IMR-90 (cell line): ENCODE results near the gene KCNH4. TPM values are rescaled to one million over a fixed set of nuclear protein-coding genes. Genes with fewer than 3 reads are reported as not detected.

Experiments used
- ATAC-seq: fragments of 200-7000 bp; cut with Tn5 transposase; 2 replicates; pipeline ENCODE4 v1.9.1; 2020; ENCODE audit warnings: low read depth, mild to moderate bottlenecking, moderate library complexity
- BruUV-seq: library from RNA; stranded (reverse); fragments of 400-500 nt; replicated peaks from 2 replicates; lab custom pipeline; 2021; lab: Mats Ljungman, UMichigan
- CTCF ChIA-PET: fragments of 300-600 bp; formaldehyde crosslinking; extraction: SDS; loops from one replicate; lab custom pipeline; 2021; ENCODE audit warnings: antibody characterized with exemption; lab: Yijun Ruan, JAX
- POLR2A ChIA-PET: fragments of 300-600 bp; sonication (Branson Sonifier 250); formaldehyde crosslinking; loops from one replicate; lab custom pipeline; 2022; ENCODE audit warnings: antibody characterized with exemption; ENCODE audit not compliant: unreplicated experiment; lab: Charles Lee
- DNase-seq: peaks from one replicate; pipeline ENCODE4 v3.0.0; 2013
- H2AFZ ChIP-seq: replicated peaks from 2 replicates; pipeline ENCODE3; 2013; ENCODE audit warnings: low read length, mild to moderate bottlenecking; ENCODE audit not compliant: poor library complexity
- H2AK5ac ChIP-seq: 2 replicates; pipeline ENCODE4 v1.6.1; 2013; ENCODE audit warnings: low read depth, low read length, inconsistent platforms
- H2AK9ac ChIP-seq: replicated peaks from 2 replicates; pipeline ENCODE3; 2013; ENCODE audit warnings: mild to moderate bottlenecking, low read depth, low read length, moderate library complexity; ENCODE audit not compliant: poor library complexity
- H2BK120ac ChIP-seq: 2 replicates; pipeline ENCODE4 v1.6.1; 2013; ENCODE audit warnings: low read depth, low read length, inconsistent platforms
- H2BK15ac ChIP-seq: 3 replicates; pipeline ENCODE4 v1.6.1; 2013; ENCODE audit warnings: low read depth, low read length, inconsistent platforms
- H2BK20ac ChIP-seq: 2 replicates; pipeline ENCODE4 v1.6.1; 2013; ENCODE audit warnings: low read depth, mild to moderate bottlenecking, inconsistent platforms, low read length, moderate library complexity
- H2BK5ac ChIP-seq: 2 replicates; pipeline ENCODE4 v1.6.1; 2013; ENCODE audit warnings: mild to moderate bottlenecking, low read depth, low read length, inconsistent platforms; ENCODE audit not compliant: poor library complexity, severe bottlenecking
- H3K14ac ChIP-seq: replicated peaks from 2 replicates; pipeline ENCODE4 v1.6.1; 2013; ENCODE audit warnings: low read depth, low read length, inconsistent platforms
- H3K18ac ChIP-seq: 2 replicates; pipeline ENCODE4 v1.6.1; 2013; ENCODE audit warnings: low read depth, low read length, control low read depth
- H3K23ac ChIP-seq: 2 replicates; pipeline ENCODE4 v1.6.1; 2013; ENCODE audit warnings: low read depth, low read length, inconsistent platforms
- H3K27ac ChIP-seq: 2 replicates; pipeline ENCODE4 v1.5.1; 2013; ENCODE audit warnings: mild to moderate bottlenecking, control low read depth, low read length; ENCODE audit not compliant: insufficient read depth
- H3K27me3 ChIP-seq: 2 replicates; pipeline ENCODE4 v1.6.1; 2013; ENCODE audit warnings: low read length; ENCODE audit not compliant: control insufficient read depth, insufficient read depth
- H3K36me3 ChIP-seq: 2 replicates; pipeline ENCODE4 v1.6.1; 2013; ENCODE audit warnings: low read length, mixed read lengths; ENCODE audit not compliant: control insufficient read depth, insufficient read depth
- H3K4ac ChIP-seq: 2 replicates; pipeline ENCODE4 v1.6.1; 2013; ENCODE audit warnings: low read depth, low read length, inconsistent platforms
- H3K4me1 ChIP-seq: 2 replicates; pipeline ENCODE4 v1.6.1; 2013; ENCODE audit warnings: low read length, mixed read lengths; ENCODE audit not compliant: control insufficient read depth, insufficient read depth
- H3K4me2 ChIP-seq: 2 replicates; pipeline ENCODE4 v1.6.1; 2013; ENCODE audit warnings: low read depth, mild to moderate bottlenecking, control low read depth, low read length, moderate library complexity
- H3K4me3 ChIP-seq: 2 replicates; pipeline ENCODE4 v1.5.1; 2013; ENCODE audit warnings: low read depth, mild to moderate bottlenecking, control low read depth, low read length, moderate library complexity; ENCODE audit not compliant: insufficient read depth
- H3K56ac ChIP-seq: 2 replicates; pipeline ENCODE4 v1.6.1; 2013; ENCODE audit warnings: low read length, inconsistent platforms; ENCODE audit not compliant: insufficient read depth; ENCODE audit errors: extremely low read depth
- H3K79me1 ChIP-seq, 2 experiments: 2 replicates each; pipeline ENCODE4 v1.6.1; 2013; ENCODE audit warnings: low read length in 2 of 2, inconsistent platforms in 1 of 2, low read depth in 1 of 2
- H3K9ac ChIP-seq: 2 replicates; pipeline ENCODE4 v1.6.1; 2013; ENCODE audit warnings: low read depth, low read length, control low read depth
- H3K9me1 ChIP-seq: 2 replicates; pipeline ENCODE4 v1.6.1; 2013; ENCODE audit warnings: low read length, inconsistent platforms; ENCODE audit not compliant: insufficient read depth
- H3K9me3 ChIP-seq: 2 replicates; pipeline ENCODE4 v1.6.1; 2013; ENCODE audit warnings: low read length; ENCODE audit not compliant: control insufficient read depth, insufficient read depth
- H4K20me1 ChIP-seq: 2 replicates; pipeline ENCODE4 v1.6.1; 2013; ENCODE audit warnings: low read length, inconsistent platforms; ENCODE audit not compliant: insufficient read depth
- H4K5ac ChIP-seq: 2 replicates; pipeline ENCODE4 v1.6.1; 2013; ENCODE audit warnings: mild to moderate bottlenecking, low read depth, low read length, control low read depth
- H4K8ac ChIP-seq, 2 experiments: 2 replicates each; pipeline ENCODE4 v1.6.1; 2013; ENCODE audit warnings: low read depth in 2 of 2, low read length in 2 of 2, control low read depth in 1 of 2, inconsistent platforms in 1 of 2
- H4K91ac ChIP-seq: 2 replicates; pipeline ENCODE4 v1.6.1; 2013; ENCODE audit warnings: low read depth, low read length, inconsistent platforms; ENCODE audit not compliant: insufficient read depth
- CEBPB ChIP-seq: IDR thresholded peaks from 2 replicates; pipeline ENCODE4 v1.6.1; 2012; ENCODE audit warnings: low read depth, low read length, improper control_type of control experiment
- CHD1 ChIP-seq: IDR thresholded peaks from 2 replicates; pipeline ENCODE4 v1.6.1; 2012; ENCODE audit warnings: low read depth, low read length, improper control_type of control experiment
- FOS ChIP-seq: fragments of 150-350 bp; IDR thresholded peaks from 2 replicates; pipeline ENCODE4 v1.6.1; 2016; ENCODE audit warnings: low read depth, low read length
- MAFK ChIP-seq: IDR thresholded peaks from 2 replicates; pipeline ENCODE4 v1.6.1; 2012; ENCODE audit warnings: low read depth, low read length, improper control_type of control experiment
- POLR2A ChIP-seq: IDR thresholded peaks from 2 replicates; pipeline ENCODE4 v1.6.1; 2012; ENCODE audit warnings: mild to moderate bottlenecking, low read depth, low read length
- RCOR1 ChIP-seq: IDR thresholded peaks from 2 replicates; pipeline ENCODE4 v1.6.1; 2012; ENCODE audit warnings: mild to moderate bottlenecking, low read length, improper control_type of control experiment; ENCODE audit not compliant: insufficient replicate concordance
- RFX5 ChIP-seq: IDR thresholded peaks from 2 replicates; pipeline ENCODE4 v1.8.0; 2012; ENCODE audit warnings: low read depth, mild to moderate bottlenecking, low read length, moderate library complexity
- SMC3 ChIP-seq: fragments of 150-350 bp; IDR thresholded peaks from 2 replicates; pipeline ENCODE4 v1.6.1; 2016; ENCODE audit warnings: low read depth, mild to moderate bottlenecking, antibody characterized with exemption, low read length, moderate library complexity
- WGBS, 2 experiments: methylation state at CpG; one replicate each; pipeline versions ENCODE4 v1.1.5 to v1.1.7; 2013; ENCODE audit warnings: missing lambda C conversion rate in 2 of 2; ENCODE audit not compliant: insufficient read length in 1 of 2; ENCODE audit errors: extremely low coverage in 2 of 2; 5-methylcytosine and 5-hydroxymethylcytosine counted together
- dilution Hi-C: fragments of 300-500 bp; cut with HindIII; formaldehyde crosslinking; loops from one replicate; pipeline ENCODE4 v1.14.3; 2018; ENCODE audit warnings: low sequenced_read_pairs; ENCODE audit not compliant: unreplicated experiment
- in situ Hi-C: fragments of 300-500 bp; cut with MboI; formaldehyde crosslinking; loops from 3 replicates; pipeline ENCODE4 v1.14.3; 2019; ENCODE audit warnings: low sequenced_read_pairs, inconsistent platforms, mixed read lengths
- intact Hi-C: fragments of 100-400 bp; cut with micrococcal nuclease; formaldehyde crosslinking; loops from 2 replicates; pipeline ENCODE4 v1.10.0; 2022
- polyA plus RNA-seq, 3 experiments: library from polyadenylated mRNA; depleted of rRNA; stranded (reverse); fragments of >200 nt; gene quantifications; 2 replicates each; pipeline ENCODE4 v1.2.3, GENCODE V29; 2012; ENCODE audit warnings: low replicate concordance in 1 of 3
- total RNA-seq: library from RNA; depleted of rRNA; stranded (reverse); fragments of >200 nt; gene quantifications from 2 replicates; pipeline ENCODE4 v1.2.3, GENCODE V29; 2012
- TF ChIP-seq, protein P1 (sequence below): conservative IDR thresholded peaks from 2 replicates; pipeline ENCODE4 v1.5.1; 2012; ENCODE audit warnings: mild to moderate bottlenecking, low read depth, low read length, improper control_type of control experiment
- TF ChIP-seq, protein P2 (sequence below): fragments of 150-350 bp; IDR thresholded peaks from 2 replicates; pipeline ENCODE4 v1.6.1; 2017; ENCODE audit warnings: mild to moderate bottlenecking, antibody characterized with exemption, low read length, low read depth
- TF ChIP-seq, protein P3 (sequence below): fragments of 150-350 bp; IDR thresholded peaks from 2 replicates; pipeline ENCODE4 v1.6.1; 2016; ENCODE audit warnings: low read depth, mild to moderate bottlenecking, low read length, moderate library complexity, borderline replicate concordance

The KCNH4 gene
- total and polyA plus RNA-seq, 2 of the 4 experiments (the other 2 are of a cell fraction) = 0.03 TPM; not detected in 1

DNA sequence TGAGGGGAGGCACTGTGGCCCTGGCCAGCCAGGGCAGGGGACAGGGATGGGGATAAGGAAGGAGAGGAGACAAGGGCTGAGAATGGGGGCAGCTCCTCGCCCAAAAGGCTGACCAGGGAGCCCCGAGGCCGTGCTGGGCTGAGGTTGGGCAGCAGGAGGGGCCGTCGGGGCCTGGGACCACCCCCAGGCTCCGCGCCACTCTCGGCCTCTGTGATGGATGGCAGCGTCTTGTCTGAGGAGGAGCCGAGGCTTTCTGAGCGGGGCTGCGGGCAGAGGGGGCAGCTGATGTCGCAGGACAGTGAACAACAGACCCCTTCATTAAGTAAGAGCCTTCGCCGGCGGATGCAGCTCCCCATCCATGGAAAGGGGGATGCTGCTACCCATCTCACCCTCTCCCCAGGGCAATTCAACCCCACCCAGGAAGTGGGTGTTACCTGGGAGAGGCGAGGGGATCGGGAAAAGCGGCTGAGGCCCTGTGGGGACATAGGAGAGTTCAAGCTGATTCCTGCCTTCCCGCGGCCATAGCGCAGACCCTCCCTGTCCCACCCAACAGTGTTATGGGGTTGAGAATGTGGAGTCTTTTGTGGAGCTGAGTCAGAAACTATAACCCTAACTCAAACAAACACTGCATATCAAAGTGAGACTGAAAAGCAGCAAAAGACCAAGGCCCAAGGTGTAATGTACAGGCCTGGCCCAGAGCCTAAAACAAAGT is 17.1 kb downstream of the KCNH4 start:
- Histone ChIP-seq H3K79me1 (no peaks in the 10 kb centered on the region), H3K9me1 (0 out of 2 replicates have a peak, but pooled peaks cover 3% of the 10 kb centered on the region), H4K20me1 (no peaks in the 10 kb centered on the region), H2BK15ac (no peak overlapping the region), H3K36me3 (no peaks in the 10 kb centered on the region), H2BK20ac (no peak overlapping the region), H2AK5ac (no peak overlapping the region), H3K9ac (no peak overlapping the region), H3K4me1 (no peaks in the 10 kb centered on the region; the same call in 1 of the 2 replicates), H3K23ac (no peak overlapping the region), H3K18ac (no peak overlapping the region), H2BK5ac (no peak overlapping the region), H3K4me2 (no peak overlapping the region), H4K91ac (no peak overlapping the region), H4K8ac (no peak overlapping the region), H3K4ac (no peak overlapping the region; the same call in 1 of the 2 replicates), H3K4me3 (no peak overlapping the region), H3K9me3 (no peaks in the 10 kb centered on the region), H2AFZ (peak overlapping the region; percentile 68), H3K14ac (no peak overlapping the region), H3K27me3 (peaks cover 10% of the 10 kb centered on the region; the same call in 1 of the 2 replicates), H3K27ac (no peak overlapping the region), H3K56ac (no peak overlapping the region), H4K5ac (no peak overlapping the region), H2AK9ac (no peak overlapping the region), H2BK120ac (no peak overlapping the region)
- TF ChIP-seq, protein P1, sequence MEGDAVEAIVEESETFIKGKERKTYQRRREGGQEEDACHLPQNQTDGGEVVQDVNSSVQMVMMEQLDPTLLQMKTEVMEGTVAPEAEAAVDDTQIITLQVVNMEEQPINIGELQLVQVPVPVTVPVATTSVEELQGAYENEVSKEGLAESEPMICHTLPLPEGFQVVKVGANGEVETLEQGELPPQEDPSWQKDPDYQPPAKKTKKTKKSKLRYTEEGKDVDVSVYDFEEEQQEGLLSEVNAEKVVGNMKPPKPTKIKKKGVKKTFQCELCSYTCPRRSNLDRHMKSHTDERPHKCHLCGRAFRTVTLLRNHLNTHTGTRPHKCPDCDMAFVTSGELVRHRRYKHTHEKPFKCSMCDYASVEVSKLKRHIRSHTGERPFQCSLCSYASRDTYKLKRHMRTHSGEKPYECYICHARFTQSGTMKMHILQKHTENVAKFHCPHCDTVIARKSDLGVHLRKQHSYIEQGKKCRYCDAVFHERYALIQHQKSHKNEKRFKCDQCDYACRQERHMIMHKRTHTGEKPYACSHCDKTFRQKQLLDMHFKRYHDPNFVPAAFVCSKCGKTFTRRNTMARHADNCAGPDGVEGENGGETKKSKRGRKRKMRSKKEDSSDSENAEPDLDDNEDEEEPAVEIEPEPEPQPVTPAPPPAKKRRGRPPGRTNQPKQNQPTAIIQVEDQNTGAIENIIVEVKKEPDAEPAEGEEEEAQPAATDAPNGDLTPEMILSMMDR = no peak
- TF ChIP-seq, protein P2, sequence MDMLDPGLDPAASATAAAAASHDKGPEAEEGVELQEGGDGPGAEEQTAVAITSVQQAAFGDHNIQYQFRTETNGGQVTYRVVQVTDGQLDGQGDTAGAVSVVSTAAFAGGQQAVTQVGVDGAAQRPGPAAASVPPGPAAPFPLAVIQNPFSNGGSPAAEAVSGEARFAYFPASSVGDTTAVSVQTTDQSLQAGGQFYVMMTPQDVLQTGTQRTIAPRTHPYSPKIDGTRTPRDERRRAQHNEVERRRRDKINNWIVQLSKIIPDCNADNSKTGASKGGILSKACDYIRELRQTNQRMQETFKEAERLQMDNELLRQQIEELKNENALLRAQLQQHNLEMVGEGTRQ = no peak
- TF ChIP-seq CHD1 (no peak), SMC3 (no peak), RFX5 (no peak), CEBPB (no peak), POLR2A (no peak), RCOR1 (no peak), MAFK (no peak), FOS (no peak)
- TF ChIP-seq, protein P3, sequence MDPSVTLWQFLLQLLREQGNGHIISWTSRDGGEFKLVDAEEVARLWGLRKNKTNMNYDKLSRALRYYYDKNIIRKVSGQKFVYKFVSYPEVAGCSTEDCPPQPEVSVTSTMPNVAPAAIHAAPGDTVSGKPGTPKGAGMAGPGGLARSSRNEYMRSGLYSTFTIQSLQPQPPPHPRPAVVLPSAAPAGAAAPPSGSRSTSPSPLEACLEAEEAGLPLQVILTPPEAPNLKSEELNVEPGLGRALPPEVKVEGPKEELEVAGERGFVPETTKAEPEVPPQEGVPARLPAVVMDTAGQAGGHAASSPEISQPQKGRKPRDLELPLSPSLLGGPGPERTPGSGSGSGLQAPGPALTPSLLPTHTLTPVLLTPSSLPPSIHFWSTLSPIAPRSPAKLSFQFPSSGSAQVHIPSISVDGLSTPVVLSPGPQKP = no peak
- no peak for ATAC-seq
- BruUV-seq = no TSS peak
- WGBS, 2 experiments = no CpG with 5 or more reads among the region's 22 CpGs
- CTCF ChIA-PET = no interaction called here
- dilution Hi-C loops (no loop called here), intact Hi-C loops (no loop called here), in situ Hi-C loops (no loop called here)
- POLR2A ChIA-PET = no interaction called here
- no peak for DNase-seq
